Hepatocyte (in vitro differentiated cells): ENCODE data around the gene NRIP3.

Source experiments
- EZH2 ChIP-seq: fragments of 200-600 bp; sonication (generic); IDR thresholded peaks from 2 replicates; pipeline ENCODE4 v1.6.1; 2016; ENCODE audit warnings: antibody characterized with exemption, mild to moderate bottlenecking, borderline replicate concordance
- EZH2phosphoT487 ChIP-seq: fragments of 200-600 bp; sonication (generic); IDR thresholded peaks from one replicate; pipeline ENCODE4 v1.6.1; 2018; ENCODE audit warnings: antibody characterized with exemption, mild to moderate bottlenecking, low read depth, moderate library complexity; ENCODE audit not compliant: unreplicated experiment, severe bottlenecking
- TF ChIP-seq, protein P1 (sequence below): fragments of 200-600 bp; sonication (generic); IDR thresholded peaks from 2 replicates; pipeline ENCODE4 v1.5.1; 2016; ENCODE audit warnings: antibody characterized with exemption, mild to moderate bottlenecking; ENCODE audit not compliant: poor library complexity

DNA sequence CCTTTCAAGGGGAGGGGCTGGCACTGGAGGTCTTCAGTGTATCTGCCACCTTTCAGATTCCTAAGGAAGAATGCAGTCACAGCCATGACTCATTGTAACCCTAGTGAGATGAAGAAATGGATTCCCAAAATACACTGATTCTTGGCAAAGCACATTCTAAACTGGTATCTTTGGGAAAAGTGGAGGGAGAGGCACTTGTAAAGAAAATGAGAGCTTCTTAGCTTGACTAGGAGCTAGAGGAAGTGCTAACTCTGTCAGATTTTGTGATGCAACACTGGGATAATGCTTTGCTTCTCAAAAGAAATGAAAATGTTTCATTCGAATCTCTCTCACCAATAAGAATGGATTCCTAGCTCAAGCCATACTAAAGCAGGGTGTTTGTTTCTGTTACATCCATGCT lies 14.3 kb downstream of the NRIP3 start:
- TF ChIP-seq, protein P1, sequence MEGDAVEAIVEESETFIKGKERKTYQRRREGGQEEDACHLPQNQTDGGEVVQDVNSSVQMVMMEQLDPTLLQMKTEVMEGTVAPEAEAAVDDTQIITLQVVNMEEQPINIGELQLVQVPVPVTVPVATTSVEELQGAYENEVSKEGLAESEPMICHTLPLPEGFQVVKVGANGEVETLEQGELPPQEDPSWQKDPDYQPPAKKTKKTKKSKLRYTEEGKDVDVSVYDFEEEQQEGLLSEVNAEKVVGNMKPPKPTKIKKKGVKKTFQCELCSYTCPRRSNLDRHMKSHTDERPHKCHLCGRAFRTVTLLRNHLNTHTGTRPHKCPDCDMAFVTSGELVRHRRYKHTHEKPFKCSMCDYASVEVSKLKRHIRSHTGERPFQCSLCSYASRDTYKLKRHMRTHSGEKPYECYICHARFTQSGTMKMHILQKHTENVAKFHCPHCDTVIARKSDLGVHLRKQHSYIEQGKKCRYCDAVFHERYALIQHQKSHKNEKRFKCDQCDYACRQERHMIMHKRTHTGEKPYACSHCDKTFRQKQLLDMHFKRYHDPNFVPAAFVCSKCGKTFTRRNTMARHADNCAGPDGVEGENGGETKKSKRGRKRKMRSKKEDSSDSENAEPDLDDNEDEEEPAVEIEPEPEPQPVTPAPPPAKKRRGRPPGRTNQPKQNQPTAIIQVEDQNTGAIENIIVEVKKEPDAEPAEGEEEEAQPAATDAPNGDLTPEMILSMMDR, result no peak
- TF ChIP-seq EZH2phosphoT487, result no peak
- no peak for TF ChIP-seq EZH2
